GM10847 (cell line): Measurements from ENCODE around the gene FNTB.

Source experiments
- POLR2A ChIP-seq: IDR thresholded peaks from 2 replicates; pipeline ENCODE4 v1.6.1; 2011; ENCODE audit not compliant: insufficient read length; ENCODE audit errors: extremely low read depth

The FNTB gene

DNA sequence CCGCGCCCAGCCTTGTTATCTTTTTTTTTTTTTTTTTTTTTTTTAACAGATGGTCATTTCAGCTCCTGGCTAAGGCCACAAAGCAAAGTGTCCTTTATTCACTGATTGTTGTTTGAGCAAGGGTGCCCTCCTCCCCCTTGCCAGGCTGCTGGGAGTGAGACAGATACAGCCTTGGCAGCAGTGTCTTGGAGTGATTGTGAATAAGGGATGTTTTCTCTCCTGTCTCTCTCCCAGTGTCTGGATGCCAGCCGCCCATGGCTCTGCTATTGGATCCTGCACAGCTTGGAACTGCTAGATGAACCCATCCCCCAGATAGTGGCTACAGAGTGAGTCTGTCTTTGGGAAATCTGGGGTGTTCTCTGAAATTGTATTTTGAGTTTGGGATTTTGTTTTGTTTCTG is 28.7 kb downstream of the FNTB start:
- no peak for TF ChIP-seq POLR2A

DNA sequence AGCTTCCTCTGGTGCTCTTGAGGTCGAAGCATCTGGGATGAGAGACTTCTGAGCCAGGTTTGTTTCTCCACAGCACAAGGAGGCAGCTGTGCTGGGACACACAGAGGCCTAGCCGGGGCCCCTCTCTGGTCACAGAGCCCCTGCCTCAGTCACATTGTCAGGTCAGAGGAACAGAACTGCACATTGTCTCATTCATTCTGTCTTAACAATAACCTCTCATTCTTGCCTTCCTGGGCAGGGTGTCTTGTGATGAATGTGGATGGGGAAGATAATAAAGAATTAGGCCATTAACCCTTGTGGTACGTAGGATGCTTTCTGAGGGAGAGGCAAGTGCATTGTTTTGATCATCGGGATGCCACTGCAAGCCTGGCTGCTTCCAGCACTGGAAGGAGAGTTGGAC is 29.8 kb downstream of the FNTB start:
- TF ChIP-seq POLR2A = no peak

DNA sequence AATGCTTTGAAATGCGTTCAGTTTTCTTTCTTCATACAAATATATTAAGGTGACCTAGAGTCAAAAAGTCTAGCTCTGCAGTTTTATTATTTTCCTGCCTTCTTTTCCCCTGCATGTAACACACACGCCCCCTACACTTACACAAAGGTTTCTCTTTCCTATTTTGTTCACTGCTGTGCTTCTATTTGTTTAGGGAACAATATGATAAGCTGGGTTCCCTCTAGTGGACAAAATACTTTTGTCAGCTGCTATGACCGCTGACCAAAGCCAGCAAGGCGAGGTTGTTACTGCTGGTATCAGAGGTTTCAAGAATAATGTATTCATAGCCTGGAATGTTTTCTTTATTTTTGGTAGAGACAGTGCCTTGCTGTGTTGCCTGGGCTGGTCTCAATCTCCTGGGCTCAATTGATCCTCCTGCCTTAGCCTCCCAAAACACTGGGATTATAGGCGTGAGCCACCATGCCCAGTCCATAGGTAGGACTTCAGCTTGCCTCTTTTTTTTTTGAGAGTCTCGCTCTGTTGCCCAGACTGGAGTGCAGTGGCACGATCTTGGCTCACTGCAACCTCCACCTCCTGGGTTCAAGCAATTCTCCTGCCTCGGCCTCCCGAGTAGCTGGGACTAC is 33.4 kb downstream of the FNTB start:
- no peak for TF ChIP-seq POLR2A

DNA sequence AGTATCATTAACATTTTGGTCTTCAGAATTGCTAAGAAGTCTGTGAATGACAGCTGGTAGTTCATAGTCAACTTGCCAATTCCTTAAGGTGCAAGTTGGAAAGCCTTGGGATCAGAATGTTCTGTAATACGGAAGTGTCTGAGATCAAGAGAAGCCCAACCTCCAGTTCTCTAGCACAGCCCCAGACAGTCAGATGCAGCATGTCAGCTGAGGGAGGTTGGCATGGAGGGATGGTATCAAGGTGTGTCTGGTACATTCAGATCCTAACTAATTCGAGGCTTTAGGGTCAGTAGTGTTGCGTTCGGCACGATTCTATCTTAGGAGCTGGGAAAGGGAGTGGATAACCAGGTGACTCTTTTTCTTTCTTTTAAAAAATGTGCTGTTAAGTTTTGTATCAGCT is 38.3 kb downstream of the FNTB start:
- TF ChIP-seq POLR2A = no peak

DNA sequence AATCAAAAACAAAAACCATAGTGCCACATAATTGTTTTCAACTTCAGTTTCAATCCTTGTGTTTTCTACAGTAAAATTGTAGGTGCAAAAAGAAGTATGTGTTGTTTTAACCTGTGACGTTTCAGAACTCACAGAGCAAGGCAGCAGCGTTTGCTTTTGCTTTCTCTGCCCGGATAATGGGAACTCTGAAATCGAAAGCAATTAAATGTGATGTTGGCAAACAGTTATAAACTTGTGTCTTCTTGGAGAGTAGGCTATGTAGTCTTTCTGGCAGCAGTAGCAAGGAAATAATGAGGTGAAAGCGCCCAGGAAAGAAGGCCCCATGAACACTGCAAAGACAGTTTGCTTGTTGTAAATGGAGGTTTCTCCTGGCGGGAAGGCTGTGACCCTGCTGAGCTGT is 39.1 kb downstream of the FNTB start:
- TF ChIP-seq POLR2A = no peak

DNA sequence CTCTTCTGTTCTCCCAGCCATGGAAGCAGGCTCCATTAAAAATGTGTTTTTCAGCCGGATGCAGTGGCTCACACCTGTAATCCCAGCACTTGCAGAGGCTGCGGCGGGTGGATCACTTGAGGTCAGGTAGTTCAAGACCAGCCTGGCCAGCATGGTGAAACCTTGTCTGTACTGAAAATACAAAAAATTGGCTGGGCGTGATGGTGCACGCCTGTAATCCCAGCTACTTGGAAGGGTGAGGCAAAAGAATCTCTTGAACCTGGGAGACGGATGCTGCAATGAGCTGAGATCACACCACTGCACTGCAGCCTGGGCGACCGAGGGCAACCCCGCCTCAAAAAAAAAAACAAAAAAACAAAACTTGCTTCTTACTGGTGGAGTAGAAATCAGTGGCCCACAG is 39.8 kb downstream of the FNTB start:
- no peak for TF ChIP-seq POLR2A

DNA sequence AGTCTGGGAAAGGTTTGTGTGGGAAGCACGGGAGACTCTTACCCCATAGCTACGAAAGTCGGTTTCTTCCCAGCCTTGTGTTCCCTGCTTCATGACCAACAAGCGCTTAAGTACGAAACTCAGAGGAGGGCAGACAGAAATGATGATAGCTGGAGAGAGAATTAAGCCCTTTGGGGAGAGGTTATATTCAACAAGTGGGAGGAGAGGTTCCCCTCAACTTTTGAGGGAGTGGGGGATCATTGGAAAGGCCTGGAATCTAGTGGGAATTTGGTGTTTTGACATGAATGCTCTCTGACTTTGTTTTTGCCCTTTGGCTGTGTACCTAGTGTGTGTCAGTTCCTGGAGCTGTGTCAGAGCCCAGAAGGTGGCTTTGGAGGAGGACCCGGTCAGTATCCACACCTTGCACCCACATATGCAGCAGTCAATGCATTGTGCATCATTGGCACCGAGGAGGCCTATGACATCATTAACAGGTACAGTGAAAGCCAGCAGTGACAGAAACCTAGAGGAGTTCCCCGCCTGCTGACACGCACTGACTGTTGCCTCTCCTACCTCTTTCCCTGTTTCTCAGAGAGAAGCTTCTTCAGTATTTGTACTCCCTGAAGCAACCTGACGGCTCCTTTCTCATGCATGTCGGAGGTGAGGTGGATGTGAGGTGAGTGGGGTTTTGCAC is 40.6 kb downstream of the FNTB start:
- TF ChIP-seq POLR2A = no peak

DNA sequence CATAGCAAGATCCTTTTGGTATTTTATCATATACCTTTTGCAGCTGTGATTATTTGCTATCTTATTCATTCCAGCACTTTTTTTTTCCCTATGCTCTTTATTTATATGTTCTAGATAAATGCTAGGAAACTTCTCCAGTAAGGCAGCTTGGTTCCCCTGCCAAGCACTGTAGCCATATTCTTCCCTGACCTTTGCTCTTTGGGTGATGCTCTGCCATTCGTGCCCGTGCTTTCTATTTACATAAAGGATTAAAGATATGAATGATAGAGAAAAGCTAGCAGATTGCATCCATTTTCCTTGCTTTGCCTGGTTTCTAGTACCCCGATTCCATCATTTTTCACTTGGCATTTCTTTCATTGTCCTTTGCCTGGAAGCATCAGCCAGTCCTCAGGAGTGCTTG is 42.2 kb downstream of the FNTB start:
- TF ChIP-seq POLR2A = no peak

DNA sequence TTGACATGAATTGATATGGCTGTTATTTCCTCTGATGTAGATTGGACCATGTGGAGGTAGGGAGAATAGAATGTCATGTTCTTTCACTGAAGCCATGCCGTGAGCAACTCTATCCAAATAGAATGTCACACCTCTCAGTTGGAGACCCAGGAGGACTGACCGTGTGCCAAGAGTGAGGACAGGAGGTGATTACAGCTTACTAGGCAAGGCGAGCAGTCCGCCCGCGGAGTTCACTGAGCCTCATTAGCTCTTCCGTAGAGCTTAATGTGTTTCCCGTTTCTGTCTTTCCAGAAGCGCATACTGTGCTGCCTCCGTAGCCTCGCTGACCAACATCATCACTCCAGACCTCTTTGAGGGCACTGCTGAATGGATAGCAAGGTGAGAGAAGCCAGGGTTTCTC is 45.6 kb downstream of the FNTB start:
- no peak for TF ChIP-seq POLR2A

DNA sequence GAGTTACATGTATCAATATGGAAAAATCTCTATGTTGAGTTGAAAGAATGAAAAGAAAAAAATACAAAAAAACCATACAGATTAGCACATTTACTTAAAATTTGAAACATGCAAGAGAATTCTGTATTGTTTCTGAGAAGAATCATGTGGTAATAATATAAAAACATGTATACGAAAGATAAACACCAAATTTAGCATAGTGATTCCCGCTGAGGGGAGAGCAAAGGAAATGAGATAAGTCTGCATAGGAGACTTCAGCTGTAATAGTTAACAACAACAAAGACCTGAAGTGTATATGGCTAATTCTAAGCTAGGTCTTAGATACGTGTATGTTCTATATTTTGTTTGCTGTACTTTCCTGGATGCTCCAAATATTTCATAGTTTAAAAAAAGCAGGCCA is 46.5 kb downstream of the FNTB start:
- no peak for TF ChIP-seq POLR2A

DNA sequence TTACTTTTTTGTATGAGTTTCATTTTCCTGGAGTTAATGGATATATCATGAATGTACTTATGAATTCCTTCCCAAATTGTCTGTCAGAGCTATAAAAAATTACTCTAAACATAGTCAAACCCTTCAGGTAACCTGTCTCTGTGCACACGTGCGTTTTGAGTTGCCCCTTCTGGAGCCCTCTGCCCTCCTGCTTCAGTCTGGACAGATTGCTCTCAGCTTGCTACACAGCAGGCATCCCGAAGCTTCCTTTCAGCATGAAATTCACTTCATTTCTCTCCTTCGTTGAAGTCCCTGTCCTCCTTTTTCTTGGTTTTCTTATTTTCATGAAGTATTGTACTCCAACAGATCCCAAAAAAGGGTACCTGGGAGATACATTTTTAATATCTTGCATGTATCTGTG is 47.3 kb downstream of the FNTB start:
- no peak for TF ChIP-seq POLR2A

DNA sequence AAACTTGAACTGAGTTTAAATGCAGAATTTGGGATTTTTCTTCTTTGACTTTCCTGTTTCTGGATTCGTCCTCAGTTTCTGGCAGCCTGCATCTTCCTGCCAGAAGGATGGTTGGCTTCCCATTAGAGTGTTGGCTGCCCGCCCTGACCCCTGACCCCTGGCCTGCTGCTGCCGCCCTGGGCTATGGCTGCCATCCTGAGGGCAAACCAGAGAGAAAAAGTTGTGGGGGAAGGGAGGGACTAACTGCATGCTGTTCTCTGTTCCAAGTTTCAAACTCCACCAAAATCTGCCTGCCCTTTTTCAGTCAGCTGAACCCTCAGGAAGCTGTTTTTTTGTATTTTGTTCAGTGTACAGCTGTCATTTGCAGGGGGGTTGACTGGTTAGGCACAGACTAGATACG is 48.4 kb downstream of the FNTB start:
- no peak for TF ChIP-seq POLR2A

DNA sequence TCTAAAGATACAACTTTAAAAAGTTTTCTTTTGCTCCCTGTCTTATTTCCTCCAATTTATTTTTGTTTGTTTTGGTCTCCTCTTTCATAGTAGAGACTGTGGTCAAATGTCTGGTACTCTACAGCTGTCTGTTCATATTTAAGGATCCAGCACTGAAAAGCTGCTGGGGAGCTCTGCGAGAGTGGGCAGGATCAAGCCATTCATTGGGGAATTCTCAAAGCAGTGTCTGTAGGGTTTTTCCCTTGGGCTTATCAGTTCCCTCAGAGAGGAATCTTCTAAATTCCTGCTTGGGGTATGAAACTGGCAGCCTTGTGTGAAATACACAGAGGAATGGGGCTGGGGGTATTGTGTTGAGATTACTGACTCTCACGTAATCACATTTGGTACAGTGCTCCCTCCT is 52.3 kb downstream of the FNTB start:
- TF ChIP-seq POLR2A = no peak

DNA sequence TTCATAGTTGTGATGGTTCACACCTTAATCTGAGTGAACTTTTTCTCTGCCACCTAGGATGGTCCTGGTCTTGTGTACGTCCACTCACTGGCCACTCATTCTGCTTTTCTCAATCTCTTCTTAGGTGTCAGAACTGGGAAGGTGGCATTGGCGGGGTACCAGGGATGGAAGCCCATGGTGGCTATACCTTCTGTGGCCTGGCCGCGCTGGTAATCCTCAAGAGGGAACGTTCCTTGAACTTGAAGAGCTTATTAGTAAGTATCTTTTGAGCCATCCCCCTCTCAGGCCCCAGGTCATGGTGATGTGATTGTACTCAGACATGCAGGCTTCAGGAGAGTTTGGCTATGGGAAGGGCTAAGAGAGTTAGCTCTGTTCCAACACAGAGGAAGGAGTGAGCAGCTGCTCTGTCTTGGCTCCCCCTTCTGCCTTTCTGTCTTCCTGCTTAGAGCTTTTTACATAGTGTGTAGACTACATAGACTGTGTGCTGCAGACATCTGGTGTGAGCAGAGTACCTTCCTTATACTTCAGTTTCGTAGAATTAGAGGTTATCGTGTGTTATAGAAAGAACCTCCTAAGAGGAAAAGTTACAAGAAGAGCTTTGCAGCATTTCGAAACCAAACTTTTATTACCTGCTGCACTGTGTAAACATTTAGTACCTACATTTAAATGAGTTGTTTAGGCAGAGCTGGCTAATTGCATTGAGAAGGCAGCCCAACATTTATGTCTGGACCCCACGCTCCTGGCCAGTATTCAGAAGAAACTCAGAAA is 54.2 kb downstream of the FNTB start:
- TF ChIP-seq POLR2A = no peak

DNA sequence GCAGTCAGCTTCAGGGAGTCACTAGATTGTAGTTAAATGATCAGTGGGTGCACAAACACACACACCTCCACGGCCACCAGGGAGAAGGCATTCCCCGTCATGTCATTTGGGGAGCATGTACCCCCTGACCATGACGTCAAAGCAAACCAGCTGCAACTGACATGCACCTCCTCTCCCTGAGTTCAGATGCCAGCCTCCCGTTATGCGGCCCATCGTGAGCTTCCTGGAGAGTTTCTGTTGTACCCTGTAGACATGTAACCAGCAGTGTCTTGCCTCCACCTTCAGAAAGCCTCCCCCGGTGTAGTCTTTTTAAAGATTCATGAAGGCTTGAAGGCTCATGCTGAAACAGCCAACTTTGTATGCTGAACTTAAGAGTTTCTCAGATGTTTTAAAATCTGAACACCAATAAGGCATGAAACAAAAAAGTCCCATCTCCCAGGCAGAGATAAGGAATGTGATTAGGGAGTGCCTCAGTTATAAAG is 54.8 kb downstream of the FNTB start:
- TF ChIP-seq POLR2A = no peak

DNA sequence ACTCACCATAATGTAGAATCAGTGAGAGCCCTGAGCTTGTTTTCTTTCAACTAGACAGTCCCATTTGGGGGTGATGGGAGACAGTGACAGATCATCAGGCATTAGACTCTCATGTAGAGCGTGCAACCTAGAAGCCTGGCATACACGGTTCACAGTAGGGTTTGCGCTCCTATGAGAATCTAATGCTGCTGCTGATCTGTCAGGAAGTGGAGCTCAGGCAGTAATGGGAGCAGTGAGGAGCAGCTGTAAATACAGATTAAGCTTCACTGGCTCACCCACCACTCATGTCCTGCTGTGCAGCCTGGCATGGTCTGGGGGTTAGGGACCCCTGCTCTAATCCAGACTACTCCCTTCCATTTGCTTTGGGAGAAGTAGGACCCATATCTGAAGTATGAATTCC is 55.6 kb downstream of the FNTB start:
- TF ChIP-seq POLR2A = no peak
